AG04450 (cell line): ENCODE results near the gene NT5DC3. TPM values are rescaled to one million over a fixed set of nuclear protein-coding genes. Genes with fewer than 3 reads are reported as not detected.
A peak's percentile ranks its signal among the peaks of the same experiment; 100 is the strongest.

Experiments
- CTCF ChIA-PET: fragments of 300-600, 350-600 bp; formaldehyde crosslinking; extraction: SDS; loops from one replicate; lab custom pipeline; 2022; ENCODE audit warnings: antibody characterized with exemption, inconsistent platforms; lab: Charles Lee
- POLR2A ChIA-PET: fragments of 350-600 bp; formaldehyde crosslinking; extraction: SDS; loops from one replicate; lab custom pipeline; 2021; ENCODE audit warnings: antibody characterized with exemption, inconsistent platforms; lab: Yijun Ruan, JAX
- DNase-seq: peaks from one replicate; pipeline ENCODE4 v3.0.0-alpha.2; 2011; ENCODE audit warnings: low read depth, low spot score
- H3K27ac ChIP-seq: one replicate; pipeline ENCODE4 v1.5.1; 2012; ENCODE audit warnings: low read depth, low read length, control low read depth
- H3K27me3 ChIP-seq: one replicate; pipeline ENCODE4 v1.6.0; 2012; ENCODE audit warnings: low read length; ENCODE audit not compliant: control insufficient read depth, insufficient read depth
- H3K4me3 ChIP-seq: 2 replicates; pipeline ENCODE4 v1.5.1; 2011; ENCODE audit warnings: mild to moderate bottlenecking, low read depth, low read length, control low read depth
- H3K9me3 ChIP-seq: 2 replicates; pipeline ENCODE4 v1.5.1; 2012; ENCODE audit warnings: low read length; ENCODE audit not compliant: control insufficient read depth, insufficient read depth
- CTCF ChIP-seq: IDR thresholded peaks from 2 replicates; pipeline ENCODE4 v1.5.1; 2011; ENCODE audit warnings: low read depth, low read length, control low read depth, inconsistent platforms
- polyA plus RNA-seq: library from polyadenylated mRNA; depleted of rRNA; stranded (reverse); fragments of >200 nt; gene quantifications from 2 replicates; pipeline ENCODE4 v1.2.3, GENCODE V29; 2011

NT5DC3 gene
- polyA plus RNA-seq, 1 experiment: 2.8 TPM

DNA sequence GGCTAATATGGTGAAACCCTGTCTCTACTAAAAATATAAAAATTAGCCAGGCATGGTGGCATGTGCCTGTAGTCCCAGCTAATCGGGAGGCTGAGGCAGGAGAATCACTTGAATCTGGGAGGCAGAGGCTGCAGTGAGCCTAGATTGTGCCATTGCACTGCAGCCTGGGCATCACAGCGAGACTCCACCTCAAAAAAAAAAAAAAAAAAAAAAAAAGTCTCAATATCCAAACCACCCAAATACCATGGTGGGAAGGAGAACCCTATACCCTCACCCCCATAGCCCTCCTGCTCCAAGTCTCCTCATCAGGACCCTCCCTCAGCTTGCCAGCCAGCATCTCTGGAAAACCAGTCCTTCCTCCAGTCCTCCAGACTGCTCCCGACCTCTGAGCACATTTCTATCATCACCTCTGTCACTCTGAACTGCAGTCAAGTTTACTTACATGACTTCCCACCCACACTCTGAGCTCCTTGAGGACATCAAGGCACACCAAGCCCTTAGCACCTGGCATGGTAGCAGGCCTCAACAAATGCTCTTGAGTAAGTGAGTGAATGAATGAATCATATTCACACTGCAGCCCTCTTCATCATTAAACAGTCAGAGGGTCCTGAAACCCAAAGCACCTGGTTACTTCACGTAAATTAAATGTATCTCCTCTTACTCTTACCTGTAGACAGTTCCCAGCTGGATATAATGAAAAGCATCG, 35.2 kb downstream of the NT5DC3 start:
- Histone ChIP-seq H3K9me3 (no peaks in the 10 kb centered on the region), H3K27me3 (no peaks in the 10 kb centered on the region), H3K27ac (peak overlapping the region; percentile 62), H3K4me3 (no peak overlapping the region)
- CTCF ChIA-PET: interaction anchor here (1.1 kb wide), 1 partner anchor 35 kb away, joined by 3 read pairs; no protein-coding TSS in a partner anchor
- POLR2A ChIA-PET: interaction anchor here (0.7 to 1.4 kb wide), 3 partner anchors 16 to 35 kb away, joined by 4 to 9 read pairs (median 4); partner anchors contain the start of gene NT5DC3
- TF ChIP-seq CTCF: no peak
- DNase-seq: no peak

GRCh38 chr12:103803847-103804246, 37.2 kb downstream of the NT5DC3 start:
- Histone ChIP-seq H3K27ac (no peak overlapping the region), H3K9me3 (no peaks in the 10 kb centered on the region), H3K4me3 (no peak overlapping the region), H3K27me3 (no peaks in the 10 kb centered on the region)
- ChIA-PET CTCF (no interaction called here), POLR2A (no interaction called here)
- no peak for DNase-seq
- no peak for TF ChIP-seq CTCF

GRCh38 chr12:103802586-103802886, 38.5 kb downstream of the NT5DC3 start:
- no peak overlapping the region for H3K4me3 ChIP-seq
- H3K27ac ChIP-seq: peak overlapping the region; percentile 69
- CTCF ChIA-PET: no interaction called here
- H3K9me3 ChIP-seq: no peaks in the 10 kb centered on the region
- no peak for DNase-seq
- no peak for TF ChIP-seq CTCF
- POLR2A ChIA-PET: interaction anchor here (0.6 kb wide), 1 partner anchor 37 kb away, joined by 5 read pairs; no protein-coding TSS in a partner anchor
- H3K27me3 ChIP-seq: no peaks in the 10 kb centered on the region

GRCh38 chr12:103801709-103802585, 39.1 kb downstream of the NT5DC3 start:
- no peak for TF ChIP-seq CTCF
- no peak overlapping the region for H3K4me3 ChIP-seq
- peak overlapping the region; percentile 69 for H3K27ac ChIP-seq
- POLR2A ChIA-PET: interaction anchor here (0.6 kb wide), 1 partner anchor 38 kb away, joined by 5 read pairs; no protein-coding TSS in a partner anchor
- H3K9me3 ChIP-seq: no peaks in the 10 kb centered on the region
- no peak for DNase-seq
- CTCF ChIA-PET: no interaction called here
- H3K27me3 ChIP-seq: no peaks in the 10 kb centered on the region
